ENCODE measurements around the gene NAALADL2.
"Not testable (repeated sequence)": the region's sequence is repeated elsewhere in the genome, so short reads cannot be mapped to it uniquely, and the experiment has no call there.

NAALADL2 gene

GRCh38 chr3:175129571-175129970 lies 270.4 kb downstream of the NAALADL2 start:
- no peak for DNase-seq (ENCODE audit: low spot score)

GRCh38 chr3:175131866-175132265 lies 272.7 kb downstream of the NAALADL2 start:
- DNase-seq (ENCODE audit: low spot score), result not testable (repeated sequence)

GRCh38 chr3:175132706-175133105 lies 273.6 kb downstream of the NAALADL2 start:
- not testable (repeated sequence) for DNase-seq (ENCODE audit: low spot score)

GRCh38 chr3:175144368-175144767 lies 285.2 kb downstream of the NAALADL2 start:
- no peak for DNase-seq (ENCODE audit: low spot score)

- DNase-seq (ENCODE audit: low spot score), result no peak
Measured at GRCh38 chr3:175146258-175146657, 287.1 kb downstream of the NAALADL2 start.

GRCh38 chr3:175149675-175150074 lies 290.5 kb downstream of the NAALADL2 start:
- DNase-seq (ENCODE audit: low spot score), result peak; percentile 33

- peak; percentile 63 for DNase-seq (ENCODE audit: low spot score)
Measured at GRCh38 chr3:175150812-175151401, 291.8 kb downstream of the NAALADL2 start.

GRCh38 chr3:175153595-175153994 lies 294.5 kb downstream of the NAALADL2 start:
- no peak for DNase-seq (ENCODE audit: low spot score)

- no peak for DNase-seq (ENCODE audit: low spot score)
Measured at GRCh38 chr3:175155172-175155571, 296.0 kb downstream of the NAALADL2 start.

GRCh38 chr3:175159202-175159601 lies 300.1 kb downstream of the NAALADL2 start:
- DNase-seq (ENCODE audit: low spot score), result no peak

GRCh38 chr3:175161291-175161690 lies 302.2 kb downstream of the NAALADL2 start:
- no peak for DNase-seq (ENCODE audit: low spot score)

- no peak for DNase-seq (ENCODE audit: low spot score)
Measured at GRCh38 chr3:175163686-175164085, 304.6 kb downstream of the NAALADL2 start.

GRCh38 chr3:175173117-175173516 lies 314.0 kb downstream of the NAALADL2 start:
- DNase-seq (ENCODE audit: low spot score), result not testable (repeated sequence)

- no peak for DNase-seq (ENCODE audit: low spot score)
Measured at GRCh38 chr3:175176556-175176955, 317.4 kb downstream of the NAALADL2 start.

- DNase-seq (ENCODE audit: low spot score), result peak; percentile 2
Measured at GRCh38 chr3:175179055-175179454, 319.9 kb downstream of the NAALADL2 start.

GRCh38 chr3:175184392-175184791 lies 325.3 kb downstream of the NAALADL2 start:
- DNase-seq (ENCODE audit: low spot score), result no peak

GRCh38 chr3:175185903-175186302 lies 326.8 kb downstream of the NAALADL2 start:
- DNase-seq (ENCODE audit: low spot score), result no peak

- DNase-seq (ENCODE audit: low spot score), result no peak
Measured at GRCh38 chr3:175186511-175186910, 327.4 kb downstream of the NAALADL2 start.

- no peak for DNase-seq (ENCODE audit: low spot score)
Measured at GRCh38 chr3:175187586-175187985, 328.5 kb downstream of the NAALADL2 start.

- no peak for DNase-seq (ENCODE audit: low spot score)
Measured at GRCh38 chr3:175192536-175192935, 333.4 kb downstream of the NAALADL2 start.

- DNase-seq (ENCODE audit: low spot score), result no peak
Measured at GRCh38 chr3:175193815-175194518, 334.8 kb downstream of the NAALADL2 start.

GRCh38 chr3:175198991-175199783 lies 340.1 kb downstream of the NAALADL2 start:
- DNase-seq (ENCODE audit: low spot score), result no peak

- DNase-seq (ENCODE audit: low spot score), result no peak
Measured at GRCh38 chr3:175199961-175200360, 340.8 kb downstream of the NAALADL2 start.
